ENCODE data around the gene NCKAP1. TPM values are rescaled to one million over a fixed set of nuclear protein-coding genes. Genes with fewer than 3 reads are reported as not detected.

NCKAP1 gene
- total RNA-seq, 2 donors from 2014 or later: 81.7 to 116 TPM

GRCh38 chr2:182866095-182866460, 172.2 kb downstream of the NCKAP1 start:
- 10% methylated on average over 19 of the region's 19 CpGs for WGBS
- DNase-seq (ENCODE audit: low spot score): no peak
- intact Hi-C loops (cut with DNase I): no loop called here
- TF ChIP-seq POLR2AphosphoS5 (IDR thresholded peaks at IDR 0.05) (no peak), POLR2A (IDR thresholded peaks at IDR 0.05) (no peak)
- TF ChIP-seq, protein P1, sequence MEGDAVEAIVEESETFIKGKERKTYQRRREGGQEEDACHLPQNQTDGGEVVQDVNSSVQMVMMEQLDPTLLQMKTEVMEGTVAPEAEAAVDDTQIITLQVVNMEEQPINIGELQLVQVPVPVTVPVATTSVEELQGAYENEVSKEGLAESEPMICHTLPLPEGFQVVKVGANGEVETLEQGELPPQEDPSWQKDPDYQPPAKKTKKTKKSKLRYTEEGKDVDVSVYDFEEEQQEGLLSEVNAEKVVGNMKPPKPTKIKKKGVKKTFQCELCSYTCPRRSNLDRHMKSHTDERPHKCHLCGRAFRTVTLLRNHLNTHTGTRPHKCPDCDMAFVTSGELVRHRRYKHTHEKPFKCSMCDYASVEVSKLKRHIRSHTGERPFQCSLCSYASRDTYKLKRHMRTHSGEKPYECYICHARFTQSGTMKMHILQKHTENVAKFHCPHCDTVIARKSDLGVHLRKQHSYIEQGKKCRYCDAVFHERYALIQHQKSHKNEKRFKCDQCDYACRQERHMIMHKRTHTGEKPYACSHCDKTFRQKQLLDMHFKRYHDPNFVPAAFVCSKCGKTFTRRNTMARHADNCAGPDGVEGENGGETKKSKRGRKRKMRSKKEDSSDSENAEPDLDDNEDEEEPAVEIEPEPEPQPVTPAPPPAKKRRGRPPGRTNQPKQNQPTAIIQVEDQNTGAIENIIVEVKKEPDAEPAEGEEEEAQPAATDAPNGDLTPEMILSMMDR (IDR thresholded peaks at IDR 0.05): no peak
- H3K36me3 ChIP-seq: no peaks in the 10 kb centered on the region
- peak overlapping the region; percentile 23 to 34 for H3K4me3 ChIP-seq
- H3K4me1 ChIP-seq (replicated peaks): no peaks in the 10 kb centered on the region
- no peak overlapping the region for H3K27ac ChIP-seq
- no peaks in the 10 kb centered on the region for H3K27me3 ChIP-seq (replicated peaks; ENCODE audit: insufficient read depth)
- no peaks in the 10 kb centered on the region for H3K9me3 ChIP-seq

GRCh38 chr2:182864949-182865570, 173.2 kb downstream of the NCKAP1 start:
- H3K27ac ChIP-seq: no peak overlapping the region
- intact Hi-C loops (cut with DNase I): no loop called here
- H3K36me3 ChIP-seq: no peaks in the 10 kb centered on the region
- TF ChIP-seq, protein P1 (IDR thresholded peaks at IDR 0.05): no peak
- TF ChIP-seq POLR2A (IDR thresholded peaks at IDR 0.05) (no peak), POLR2AphosphoS5 (IDR thresholded peaks at IDR 0.05) (no peak)
- H3K4me1 ChIP-seq (replicated peaks): no peaks in the 10 kb centered on the region
- 86% methylated on average over 4 of the region's 4 CpGs for WGBS
- no peak for DNase-seq (ENCODE audit: low spot score)
- no peak overlapping the region for H3K4me3 ChIP-seq
- no peaks in the 10 kb centered on the region for H3K27me3 ChIP-seq (replicated peaks; ENCODE audit: insufficient read depth)
- no peaks in the 10 kb centered on the region for H3K9me3 ChIP-seq

DNA sequence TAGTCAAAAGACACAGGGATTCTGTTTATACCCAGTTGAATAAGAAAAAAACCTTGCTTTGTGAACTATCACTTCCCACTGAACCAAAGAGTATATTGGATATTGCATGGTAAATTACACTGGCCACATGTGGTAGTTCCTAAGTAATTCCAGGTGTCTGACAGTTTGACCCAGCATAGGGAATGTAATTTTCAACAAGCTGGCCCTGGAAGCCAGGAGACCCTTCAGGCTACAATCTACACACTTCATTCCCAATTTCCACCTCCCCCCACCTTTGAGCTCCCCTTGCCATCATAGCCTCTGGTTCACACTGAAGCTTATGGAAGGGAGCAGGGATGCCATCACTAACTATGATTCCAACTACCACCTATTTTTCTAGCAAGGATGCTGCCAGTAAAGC, 174.6 kb downstream of the NCKAP1 start:
- no peaks in the 10 kb centered on the region for H3K9me3 ChIP-seq
- intact Hi-C loops (cut with DNase I): no loop called here
- H3K4me3 ChIP-seq: no peak overlapping the region
- H3K36me3 ChIP-seq: no peaks in the 10 kb centered on the region
- TF ChIP-seq POLR2A (IDR thresholded peaks at IDR 0.05): no peak
- TF ChIP-seq POLR2AphosphoS5 (IDR thresholded peaks at IDR 0.05): no peak
- TF ChIP-seq, protein P1 (IDR thresholded peaks at IDR 0.05): no peak
- DNase-seq (ENCODE audit: low spot score): no peak
- no peak overlapping the region for H3K27ac ChIP-seq
- H3K4me1 ChIP-seq (replicated peaks): no peaks in the 10 kb centered on the region
- H3K27me3 ChIP-seq (replicated peaks; ENCODE audit: insufficient read depth): no peaks in the 10 kb centered on the region

DNA sequence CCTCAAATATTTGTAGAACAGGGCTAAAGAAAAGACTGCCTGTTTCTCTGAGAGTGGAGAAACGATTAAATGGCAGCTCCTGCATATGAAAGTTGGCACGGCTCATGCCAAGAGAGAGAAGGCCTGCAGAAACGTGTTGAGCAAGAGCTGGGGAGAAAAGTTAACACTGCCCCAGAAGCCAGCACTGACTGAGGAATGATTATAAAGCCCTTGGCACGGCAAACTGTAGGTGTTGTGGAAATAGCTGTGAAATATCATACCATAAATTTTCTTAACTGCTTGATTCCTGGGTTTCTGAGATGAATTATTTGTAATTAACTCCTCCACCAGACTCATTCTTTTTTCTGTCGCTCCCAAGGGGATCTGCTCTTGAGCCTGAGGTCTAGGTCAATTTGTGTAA, 176.2 kb downstream of the NCKAP1 start:
- intact Hi-C loops (cut with DNase I): no loop called here
- no peak for TF ChIP-seq POLR2AphosphoS5 (IDR thresholded peaks at IDR 0.05)
- TF ChIP-seq, protein P1 (IDR thresholded peaks at IDR 0.05): no peak
- no peak for TF ChIP-seq POLR2A (IDR thresholded peaks at IDR 0.05)

DNA sequence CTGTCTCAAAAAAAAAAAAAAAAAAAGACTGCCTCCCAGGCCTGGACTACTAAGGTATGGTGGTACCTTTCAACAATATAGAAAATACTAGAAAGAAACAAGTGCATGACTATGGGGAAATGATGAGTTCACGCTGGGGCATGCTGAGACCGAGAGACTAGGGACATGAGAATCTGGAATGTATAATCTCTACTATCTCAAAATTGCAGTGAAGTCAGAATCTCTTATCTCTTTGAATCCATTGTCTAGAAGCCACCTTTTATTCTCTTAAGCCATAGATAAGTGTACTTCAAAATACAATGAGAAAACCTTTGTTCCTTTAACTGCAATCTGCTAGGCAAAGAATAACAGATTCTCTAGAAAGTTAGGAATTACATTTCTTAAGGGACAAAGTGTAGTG, 177.4 kb downstream of the NCKAP1 start:
- Histone ChIP-seq H3K4me1 (replicated peaks) (no peaks in the 10 kb centered on the region), H3K4me3 (no peak overlapping the region), H3K27ac (no peak overlapping the region), H3K36me3 (no peaks in the 10 kb centered on the region), H3K27me3 (replicated peaks; ENCODE audit: insufficient read depth) (no peaks in the 10 kb centered on the region), H3K9me3 (no peaks in the 10 kb centered on the region)
- intact Hi-C loops (cut with DNase I): no loop called here
- no peak for DNase-seq (ENCODE audit: low spot score)
- no peak for TF ChIP-seq POLR2AphosphoS5 (IDR thresholded peaks at IDR 0.05)
- TF ChIP-seq, protein P1 (IDR thresholded peaks at IDR 0.05): no peak
- no peak for TF ChIP-seq POLR2A (IDR thresholded peaks at IDR 0.05)
- WGBS: 91% methylated on average over 2 of the region's 2 CpGs

More for the DNA sequence above, 176.2 kb downstream of the NCKAP1 start:
- no peak overlapping the region for H3K4me3 ChIP-seq
- no peaks in the 10 kb centered on the region for H3K27me3 ChIP-seq (replicated peaks; ENCODE audit: insufficient read depth)
- H3K27ac ChIP-seq: no peak overlapping the region
- DNase-seq (ENCODE audit: low spot score): peak; percentile 21
- no peaks in the 10 kb centered on the region for H3K4me1 ChIP-seq (replicated peaks)
- no peaks in the 10 kb centered on the region for H3K36me3 ChIP-seq
- no peaks in the 10 kb centered on the region for H3K9me3 ChIP-seq
- WGBS: 41% methylated on average over 5 of the region's 5 CpGs
